Measurements from ENCODE around the gene CASZ1. TPM values are rescaled to one million over a fixed set of nuclear protein-coding genes. Genes with fewer than 3 reads are reported as not detected.

The CASZ1 gene
- total and polyA plus RNA-seq, 2 experiments from 2014 or later = 6.2 to 6.7 TPM

- no peaks in the 10 kb centered on the region for H4K20me1 ChIP-seq (replicated peaks; ENCODE audit: insufficient read depth)
- no peaks in the 10 kb centered on the region for H3K79me2 ChIP-seq (replicated peaks; ENCODE audit: insufficient read depth)
- ATAC-seq (no peak), DNase-seq (ENCODE audit: low spot score) (no peak)
- Mint-ChIP-seq H3K4me1 (peaks cover 16% of the 10 kb centered on the region), H3K27ac (no peak overlapping the region), H3K9me3 (no peaks in the 10 kb centered on the region), H3K27me3 (ENCODE audit: insufficient read depth, low read depth, poor library complexity) (peaks cover 2% of the 10 kb centered on the region), H3K36me3 (ENCODE audit: low read depth) (no peaks in the 10 kb centered on the region), H3K4me3 (no peak overlapping the region)
- no peak overlapping the region for H3K27ac ChIP-seq (ENCODE audit: low read depth)
- no peak overlapping the region for H2AFZ ChIP-seq
- TF ChIP-seq JUNB (IDR thresholded peaks at IDR 0.05; ENCODE audit: unreplicated experiment) = no peak
- no peak for TF ChIP-seq ZNF331 (CRISPR knock-in tag; IDR thresholded peaks at IDR 0.05; ENCODE audit: low read depth)
- TF ChIP-seq NANOG (IDR thresholded peaks at IDR 0.05; ENCODE audit: borderline replicate concordance) = no peak
- TF ChIP-seq CTCF (conservative IDR thresholded peaks at IDR 0.05; ENCODE audit: low read depth in 2 of 2) = no peak
- TF ChIP-seq, protein P1, sequence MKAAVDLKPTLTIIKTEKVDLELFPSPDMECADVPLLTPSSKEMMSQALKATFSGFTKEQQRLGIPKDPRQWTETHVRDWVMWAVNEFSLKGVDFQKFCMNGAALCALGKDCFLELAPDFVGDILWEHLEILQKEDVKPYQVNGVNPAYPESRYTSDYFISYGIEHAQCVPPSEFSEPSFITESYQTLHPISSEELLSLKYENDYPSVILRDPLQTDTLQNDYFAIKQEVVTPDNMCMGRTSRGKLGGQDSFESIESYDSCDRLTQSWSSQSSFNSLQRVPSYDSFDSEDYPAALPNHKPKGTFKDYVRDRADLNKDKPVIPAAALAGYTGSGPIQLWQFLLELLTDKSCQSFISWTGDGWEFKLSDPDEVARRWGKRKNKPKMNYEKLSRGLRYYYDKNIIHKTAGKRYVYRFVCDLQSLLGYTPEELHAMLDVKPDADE (IDR thresholded peaks at IDR 0.05) = no peak
- no peak for TF ChIP-seq ZNF462 (CRISPR knock-in tag; IDR thresholded peaks at IDR 0.05)
- no peak for TF ChIP-seq EZH2phosphoT487 (IDR thresholded peaks at IDR 0.05; ENCODE audit: unreplicated experiment)
- TF ChIP-seq ZNF114 (CRISPR knock-in tag; IDR thresholded peaks at IDR 0.05) = no peak
- no peak for TF ChIP-seq STAT1 (IDR thresholded peaks at IDR 0.05; ENCODE audit: unreplicated experiment)
- no peak for TF ChIP-seq CREB1 (CRISPR knock-in tag; IDR thresholded peaks at IDR 0.05; ENCODE audit: low read depth)
- no peak for TF ChIP-seq EZH2 (IDR thresholded peaks at IDR 0.05; ENCODE audit: low read depth, unreplicated experiment)
- H3F3A ChIP-seq (replicated peaks; ENCODE audit: low read depth) = no peaks in the 10 kb centered on the region
- H3K4me2 ChIP-seq = no peak overlapping the region
- H3K36me3 ChIP-seq (ENCODE audit: insufficient read depth) = no peaks in the 10 kb centered on the region
- no peaks in the 10 kb centered on the region for H3K27me3 ChIP-seq (ENCODE audit: insufficient read depth)
- no peak overlapping the region for H3K4me3 ChIP-seq
- H3K4me1 ChIP-seq (ENCODE audit: insufficient read depth) = no peaks in the 10 kb centered on the region
- H3K9me2 ChIP-seq (ENCODE audit: insufficient read depth) = no peaks in the 10 kb centered on the region
Measured at GRCh38 chr1:10772711-10773110, 23.7 kb downstream of the CASZ1 start.
